Measurements from ENCODE around the gene BCORL1.

BCORL1 gene

GRCh38 chrX:130058652-130059051 lies 76.2 kb downstream of the BCORL1 start:
- DNase-seq (ENCODE audit: low spot score): no peak

GRCh38 chrX:130060122-130061069 lies 78.0 kb downstream of the BCORL1 start:
- peak; percentile 92 for DNase-seq (ENCODE audit: low spot score)

GRCh38 chrX:130066975-130067615 lies 84.7 kb downstream of the BCORL1 start:
- DNase-seq (ENCODE audit: low spot score): no peak

GRCh38 chrX:130071611-130072344 lies 89.3 kb downstream of the BCORL1 start:
- peak; percentile 83 for DNase-seq (ENCODE audit: low spot score)

GRCh38 chrX:130072345-130072740 lies 89.9 kb downstream of the BCORL1 start:
- DNase-seq (ENCODE audit: low spot score): no peak

GRCh38 chrX:130075777-130076176 lies 93.3 kb downstream of the BCORL1 start:
- DNase-seq (ENCODE audit: low spot score): no peak

- peak; percentile 81 for DNase-seq (ENCODE audit: low spot score)
Measured at GRCh38 chrX:130079824-130080406, 97.5 kb downstream of the BCORL1 start.

- DNase-seq (ENCODE audit: low spot score): no peak
Measured at GRCh38 chrX:130080791-130081367, 98.4 kb downstream of the BCORL1 start.

- DNase-seq (ENCODE audit: low spot score): no peak
Measured at GRCh38 chrX:130081421-130082045, 99.1 kb downstream of the BCORL1 start.

- DNase-seq (ENCODE audit: low spot score): no peak
Measured at GRCh38 chrX:130082244-130083106, 100.0 kb downstream of the BCORL1 start.

- DNase-seq (ENCODE audit: low spot score): no peak
Measured at GRCh38 chrX:130083107-130083490, 100.7 kb downstream of the BCORL1 start.

GRCh38 chrX:130083656-130084382 lies 101.4 kb downstream of the BCORL1 start:
- no peak for DNase-seq (ENCODE audit: low spot score)

- DNase-seq (ENCODE audit: low spot score): no peak
Measured at GRCh38 chrX:130084631-130085237, 102.3 kb downstream of the BCORL1 start.

GRCh38 chrX:130085551-130086446 lies 103.4 kb downstream of the BCORL1 start:
- no peak for DNase-seq (ENCODE audit: low spot score)

- no peak for DNase-seq (ENCODE audit: low spot score)
Measured at GRCh38 chrX:130086447-130087206, 104.2 kb downstream of the BCORL1 start.

GRCh38 chrX:130090364-130090763 lies 107.9 kb downstream of the BCORL1 start:
- no peak for DNase-seq (ENCODE audit: low spot score)

- no peak for DNase-seq (ENCODE audit: low spot score)
Measured at GRCh38 chrX:130091980-130092522, 109.6 kb downstream of the BCORL1 start.

Data from HuH-7 (cell line).